Uterus (tissue), 4 donors: ENCODE measurements around the gene GPR135. TPM values are rescaled to one million over a fixed set of nuclear protein-coding genes. Genes with fewer than 3 reads are reported as not detected.

Experiments
- DNase-seq, 2 donors: peaks; one replicate each; pipeline ENCODE4 v3.0.0-alpha.2; 2019 to 2020
- H3K27ac ChIP-seq, 2 donors: fragments of 200-600 bp; sonication (generic); 1 replicate in 1 of 2; 2 replicates in 1 of 2; pipeline ENCODE4 v1.5.1; 2016 to 2018
- H3K27me3 ChIP-seq, 2 donors: fragments of 200-600 bp; sonication (generic); one replicate each; pipeline ENCODE4 v1.5.1; 2018 to 2019; ENCODE audit warnings: control low read depth in 1 of 2
- H3K36me3 ChIP-seq, 2 donors: fragments of 200-600 bp; sonication (generic); one replicate each; pipeline ENCODE4 v1.5.1; 2019; ENCODE audit warnings: control low read depth in 1 of 2
- H3K4me1 ChIP-seq, 2 donors: fragments of 200-600 bp; sonication (generic); one replicate each; pipeline ENCODE4 v1.5.1; 2018 to 2019; ENCODE audit warnings: control low read depth in 1 of 2
- H3K4me3 ChIP-seq, 2 donors: fragments of 200-600 bp; sonication (generic); 1 replicate in 1 of 2; 2 replicates in 1 of 2; pipeline ENCODE4 v1.5.1; 2018 to 2019; ENCODE audit warnings: mild to moderate bottlenecking in 1 of 2
- H3K9me3 ChIP-seq, 2 donors: fragments of 200-600 bp; sonication (generic); one replicate each; pipeline ENCODE4 v1.5.1; 2019; ENCODE audit warnings: control low read depth in 1 of 2
- CTCF ChIP-seq, 4 experiments: fragments of 200-600 bp in 2 of 4; fragments of 450-650 bp in 2 of 4; sonication (generic) in 2 of 4; IDR thresholded peaks; one replicate each; pipeline ENCODE4 v1.5.1; 2016 to 2019; ENCODE audit warnings: antibody characterized with exemption in 4 of 4, mild to moderate bottlenecking in 2 of 4, moderate library complexity in 1 of 4
- POLR2A ChIP-seq, 2 donors: fragments of 450-650 bp; IDR thresholded peaks; one replicate each; pipeline ENCODE4 v1.6.1; 2016; ENCODE audit warnings: antibody characterized with exemption in 2 of 2, mild to moderate bottlenecking in 1 of 2, moderate library complexity in 1 of 2
- intact Hi-C: fragments of 100-400 bp; cut with DNase I; formaldehyde crosslinking; loops from one replicate; pipeline ENCODE4 v1.15.1; 2023; ENCODE audit warnings: low total_unique reads
- total RNA-seq, 4 donors: library from RNA; depleted of rRNA in 3 of 4; stranded (reverse); fragments of >200 nt in 3 of 4; gene quantifications; one replicate each; pipeline versions ENCODE4 v1.1.0 to v1.2.4, GENCODE V29; 2014 to 2023
- donor health status: DM: yes; HTN: yes; CAD: no.

Gene GPR135
- total RNA-seq, 4 donors from 2014 or later: 2.9 to 10.2 (median 4.5) TPM

DNA sequence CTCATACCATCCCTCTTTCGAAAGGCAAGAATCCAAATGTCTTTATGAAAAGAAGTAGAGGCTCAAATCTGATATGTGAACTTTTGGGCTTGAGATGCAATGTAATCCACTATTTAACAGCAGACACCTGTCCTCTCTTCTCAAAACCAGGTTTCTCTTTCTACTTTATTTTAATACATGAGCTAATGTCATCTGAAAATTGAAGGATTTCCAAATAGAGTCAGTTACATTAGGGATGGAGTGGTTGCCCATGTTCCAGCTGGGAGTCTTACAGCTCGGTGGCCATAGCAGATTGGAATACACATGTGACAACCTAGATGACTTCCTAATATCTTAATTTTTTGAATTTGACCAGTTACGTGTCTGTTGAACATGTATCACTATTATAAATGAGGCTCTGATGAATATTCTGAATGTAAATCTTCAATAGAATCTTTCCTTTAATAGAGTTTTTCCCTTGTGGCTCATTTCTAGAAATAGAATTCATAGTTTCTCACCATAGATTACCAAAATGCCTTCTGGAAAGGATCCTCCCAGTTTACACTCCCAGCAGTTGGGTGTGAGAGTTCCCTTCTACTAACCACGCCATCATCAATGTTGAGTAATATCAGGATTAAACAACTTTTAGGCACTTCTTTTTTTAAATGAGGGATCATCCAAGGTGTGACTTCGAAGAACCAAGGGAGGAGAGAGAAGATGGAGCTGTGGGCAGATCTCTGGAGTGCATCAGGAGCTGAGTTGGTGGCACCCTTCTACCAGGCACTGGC, 49.2 kb downstream of the GPR135 start:
- Histone ChIP-seq H3K9me3 (no peaks in the 10 kb centered on the region), H3K4me1 (no peaks in the 10 kb centered on the region), H3K36me3 (no peaks in the 10 kb centered on the region), H3K27me3 (no peaks in the 10 kb centered on the region), H3K4me3 (no peak overlapping the region), H3K27ac (no peak overlapping the region)
- no peak for DNase-seq
- intact Hi-C loops: no loop called here
- TF ChIP-seq POLR2A (IDR thresholded peaks at IDR 0.05): no peak
- TF ChIP-seq CTCF (IDR thresholded peaks at IDR 0.05): no peak

Other genes with a start within 250 kb of the GPR135 start
- 10 to 100 TPM; 39.4 to 98.4 (median 71.7) TPM for gene L3HYPDH, start 19.0 kb upstream of the GPR135 start, total RNA-seq
- gene JKAMP, start 19.1 kb upstream of the GPR135 start, total RNA-seq: 100 to 1,000 TPM in 1 of 4 donors, 10 to 100 TPM in 3; 31.9 to 110 (median 72.5) TPM
- gene CCDC175, start 111.4 kb upstream of the GPR135 start, total RNA-seq: under 1 TPM in 1 of 4 donors, not detected in 3; 0.41 TPM